LHCN-M2 (cell line): ENCODE measurements around the gene SEMA5A. TPM values are rescaled to one million over a fixed set of nuclear protein-coding genes. Genes with fewer than 3 reads are reported as not detected.

Experiments used
- DNase-seq: peaks from one replicate; pipeline ENCODE4 v3.0.0-alpha.2; 2012; ENCODE audit warnings: low read depth
- total RNA-seq: library from RNA; depleted of rRNA; stranded (reverse); fragments of >200 nt; gene quantifications from 2 replicates; pipeline ENCODE4 v1.2.3, GENCODE V29; 2014

SEMA5A gene
- total RNA-seq, 1 experiment from 2014 or later = 11.4 TPM

DNA sequence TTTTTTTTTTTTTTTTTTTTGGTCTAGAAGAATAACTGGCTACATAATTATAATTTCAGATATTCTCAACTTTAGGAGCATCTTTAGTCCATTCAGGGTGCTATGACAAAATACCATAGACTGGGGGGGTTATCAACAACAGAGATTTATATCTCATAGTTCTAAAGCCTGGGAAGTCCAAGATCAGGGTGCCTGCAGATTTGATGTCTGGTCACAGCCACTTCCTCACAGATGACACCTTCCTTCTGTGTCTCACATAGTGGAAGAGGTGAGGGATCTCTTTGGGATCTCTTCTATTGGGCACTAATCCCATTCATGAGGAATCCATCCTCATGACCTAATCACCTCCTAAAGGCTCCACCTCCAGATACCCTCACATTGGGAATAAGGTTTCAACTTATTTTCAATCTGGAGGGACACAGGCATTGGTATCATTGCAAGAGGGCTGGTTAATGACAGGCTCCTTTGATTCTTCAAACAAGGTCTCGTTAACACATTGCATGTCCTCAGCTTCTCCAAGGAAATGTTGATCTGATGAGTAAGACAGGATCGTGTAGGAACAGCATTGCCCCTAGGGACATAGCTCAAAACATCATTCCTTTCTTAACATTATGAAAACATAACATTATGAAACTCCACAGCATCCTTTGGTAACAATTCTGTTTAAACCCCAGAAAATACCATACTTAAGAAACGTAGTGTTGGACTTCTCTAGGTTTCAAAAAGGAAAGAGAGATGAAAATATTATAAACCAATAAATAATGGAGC lies 372.4 kb downstream of the SEMA5A start:
- peak; percentile 90 for DNase-seq

DNA sequence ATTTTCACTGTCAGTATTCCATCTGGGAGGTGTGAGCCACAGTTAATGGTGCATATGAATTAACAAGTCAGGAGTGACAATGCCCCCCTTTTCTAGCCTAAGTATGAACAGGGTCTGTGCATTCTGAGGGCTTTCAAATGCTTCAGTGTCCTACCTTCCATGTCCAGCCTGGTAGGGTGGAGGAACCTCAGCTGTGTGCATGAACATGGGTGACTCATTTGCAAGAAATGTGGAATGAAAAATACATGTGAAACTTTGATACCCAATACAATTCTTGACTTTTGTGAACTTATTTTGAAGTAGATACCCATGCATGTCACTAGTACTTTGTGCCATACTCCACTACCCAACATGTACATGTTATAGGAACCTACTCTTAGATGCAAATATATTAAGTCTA lies 375.8 kb downstream of the SEMA5A start:
- DNase-seq = peak; percentile 47

DNA sequence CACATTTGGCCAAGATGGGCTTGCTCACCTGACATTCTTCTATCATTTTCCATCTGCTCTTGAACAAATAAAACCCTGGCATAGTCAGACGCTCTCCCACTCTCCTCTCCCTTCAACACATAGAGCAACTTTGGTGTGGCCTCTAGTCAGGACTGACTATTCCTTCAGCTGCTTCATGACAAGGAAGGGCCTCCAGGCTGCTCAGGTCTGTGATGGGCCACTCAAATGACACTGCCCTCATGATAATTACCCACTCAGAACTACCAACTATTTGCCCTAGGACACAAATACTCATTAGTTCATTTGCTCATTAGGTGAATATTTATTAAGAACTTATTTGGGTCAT lies 376.3 kb downstream of the SEMA5A start:
- no peak for DNase-seq

DNA sequence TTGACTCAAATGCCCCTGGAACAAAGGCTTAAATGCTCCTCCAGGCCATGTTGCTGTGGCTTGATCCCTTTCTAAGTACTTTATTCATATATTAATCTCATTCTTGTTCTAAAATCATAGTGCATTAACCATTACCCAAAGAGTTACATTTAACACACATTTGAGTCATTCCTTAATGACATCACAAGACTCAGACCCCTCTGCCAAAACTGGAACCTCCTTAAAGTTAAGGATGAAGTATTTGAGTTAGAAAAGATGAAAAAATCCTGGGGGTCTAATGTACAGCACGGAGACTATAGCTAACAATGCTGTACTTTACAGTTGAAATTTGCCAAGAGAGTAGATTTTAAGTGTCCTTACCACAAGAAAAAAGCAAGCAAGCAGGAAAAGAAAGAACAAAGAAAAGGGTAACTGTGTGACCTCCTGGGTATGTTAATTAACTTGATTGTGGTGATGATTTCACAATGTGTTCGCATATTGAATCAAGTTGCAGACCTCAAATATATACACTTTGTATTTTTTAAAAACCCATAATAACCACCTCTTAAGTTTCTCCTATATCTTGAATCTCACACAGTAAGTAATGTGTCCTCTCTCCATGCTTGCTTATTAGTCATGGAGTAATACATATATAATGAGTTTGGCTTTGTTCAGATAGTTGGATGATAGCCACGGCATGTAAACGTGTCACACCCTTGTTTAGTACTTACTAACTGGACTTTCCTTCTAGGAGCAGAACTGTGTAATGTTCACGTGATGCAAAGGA lies 376.9 kb downstream of the SEMA5A start:
- DNase-seq = no peak

DNA sequence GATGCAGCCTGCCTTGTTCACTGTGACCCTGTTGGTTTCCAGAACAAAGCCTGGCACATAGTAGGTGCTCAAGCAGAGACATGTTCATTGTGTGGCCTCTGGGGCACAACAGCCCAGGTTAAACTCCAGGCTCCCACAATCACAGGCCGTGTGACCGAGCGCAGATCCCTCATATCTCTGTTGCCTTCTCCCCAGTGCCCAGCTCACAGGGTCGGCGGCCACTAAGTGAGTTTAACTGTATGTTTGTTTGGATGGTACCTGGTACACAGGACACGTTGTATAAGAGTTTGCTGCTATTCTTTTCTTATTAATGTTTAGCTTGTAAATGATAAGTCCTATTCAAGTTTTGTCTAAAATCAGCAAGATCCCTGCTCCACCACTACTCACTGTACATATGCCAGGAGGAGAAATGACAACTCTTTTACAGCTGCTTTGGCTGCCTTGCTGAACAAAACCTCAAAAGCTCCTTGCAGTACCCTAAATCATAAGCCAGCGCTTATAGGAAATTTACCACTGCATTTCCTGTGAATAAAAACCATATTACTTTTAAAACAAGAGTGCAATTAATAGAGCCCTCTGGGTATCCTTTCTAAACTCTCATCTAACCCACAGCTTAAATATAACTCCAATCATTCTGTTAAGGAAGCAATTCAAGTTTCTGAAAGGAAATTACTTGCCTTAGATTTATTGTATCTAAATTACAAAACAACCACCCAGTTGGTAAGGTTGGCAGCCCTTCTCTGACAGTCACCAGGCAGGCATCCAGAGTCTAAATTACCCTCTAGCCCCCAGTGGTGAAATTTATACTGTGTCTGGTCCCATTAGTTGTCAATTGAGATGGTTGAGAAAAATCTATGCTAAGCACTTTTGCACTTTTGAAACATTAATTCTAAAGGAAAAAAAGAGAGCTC lies 379.4 kb downstream of the SEMA5A start:
- DNase-seq = peak; percentile 42

DNA sequence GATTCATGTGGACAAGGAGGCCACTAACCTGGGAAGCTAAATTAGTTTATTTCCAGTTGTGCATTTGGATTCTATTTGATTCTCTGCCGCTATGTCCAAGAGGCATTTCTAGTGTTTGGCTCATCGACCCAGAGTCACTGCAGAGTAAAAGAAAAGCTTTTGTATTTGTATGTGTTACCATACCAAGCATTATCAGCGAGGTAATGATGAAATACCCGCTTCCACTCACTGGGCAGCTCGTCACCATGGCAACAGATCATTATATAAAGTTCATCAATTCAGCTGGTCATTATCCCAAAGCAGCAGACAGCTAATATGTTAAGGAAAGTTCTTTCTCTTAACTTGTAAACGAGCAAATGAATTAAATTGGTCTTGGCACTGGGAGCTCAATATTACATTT lies 380.3 kb downstream of the SEMA5A start:
- no peak for DNase-seq

DNA sequence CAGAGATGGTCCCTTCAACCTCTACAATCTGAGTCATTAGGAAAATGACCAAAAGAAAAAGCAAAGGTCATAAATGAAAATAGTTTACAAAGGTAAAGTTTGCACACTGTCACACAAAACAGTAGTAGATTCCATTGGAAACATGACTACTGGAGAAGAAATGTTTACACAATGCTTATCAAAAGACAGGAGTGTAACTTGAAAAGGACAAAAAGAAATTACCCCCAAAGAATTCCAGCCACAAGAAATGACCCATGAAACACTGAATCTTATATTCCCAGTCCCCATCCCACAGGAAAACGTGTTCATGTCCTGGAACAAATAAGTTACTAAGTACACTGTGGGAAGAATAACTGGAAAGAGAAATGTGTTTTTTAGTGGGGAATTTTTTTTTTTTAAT lies 385.1 kb downstream of the SEMA5A start:
- DNase-seq = no peak

DNA sequence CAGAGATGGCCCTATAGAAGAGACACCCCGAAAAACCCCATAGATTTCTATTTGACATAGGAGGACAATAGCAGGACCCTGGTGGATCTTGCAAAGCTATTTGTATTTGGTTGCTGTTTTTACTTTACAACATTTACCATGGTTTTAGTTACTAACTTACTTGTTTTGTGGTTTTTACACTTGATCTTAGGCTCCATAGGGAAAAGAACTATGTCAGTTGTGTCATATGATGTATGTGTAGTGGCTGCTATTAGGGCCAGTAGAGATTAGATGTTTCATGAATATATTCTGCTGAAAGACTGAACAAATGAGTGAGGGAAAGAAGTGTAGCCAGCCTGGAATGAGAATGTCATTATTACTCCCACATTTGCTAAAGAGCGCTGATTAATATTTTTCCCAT lies 388.1 kb downstream of the SEMA5A start:
- DNase-seq = no peak

DNA sequence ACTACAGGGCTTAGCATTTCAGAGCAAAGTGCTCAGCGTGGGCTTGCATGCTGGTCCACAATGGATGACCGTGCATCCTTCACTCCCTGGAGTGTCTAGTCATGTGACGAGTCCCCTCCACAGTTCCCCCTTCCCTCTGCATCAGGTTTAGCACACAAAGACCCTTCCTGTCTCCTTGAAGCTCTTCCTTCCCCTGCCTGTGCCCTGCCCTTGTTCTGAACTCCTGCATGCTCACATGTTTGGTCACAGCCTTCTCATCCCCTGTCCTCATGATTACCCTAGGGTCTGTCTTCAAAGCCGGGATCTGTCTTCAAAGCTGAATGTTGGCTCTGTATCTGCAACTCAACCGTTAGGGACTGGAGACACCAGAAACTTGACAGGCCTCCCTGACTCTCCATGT lies 388.9 kb downstream of the SEMA5A start:
- DNase-seq = no peak

DNA sequence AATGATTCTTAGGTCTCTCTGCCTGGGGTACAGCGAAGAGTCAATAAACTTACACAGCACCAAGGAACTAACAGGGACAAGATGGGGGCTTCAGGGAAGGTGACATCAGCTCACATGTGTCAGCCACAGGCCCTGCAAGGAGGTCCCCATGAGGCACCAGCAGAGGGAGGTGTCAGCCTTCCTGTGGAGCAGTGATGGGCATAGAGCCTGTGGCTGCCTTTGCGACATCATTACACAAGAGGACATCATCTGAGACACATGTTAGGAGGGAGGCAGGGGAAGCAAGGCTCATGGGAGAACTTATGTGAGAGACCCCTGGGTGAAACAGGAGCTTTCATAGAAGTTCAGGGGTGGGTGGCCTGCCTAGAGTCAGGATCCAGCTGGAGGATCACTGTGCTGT lies 389.6 kb downstream of the SEMA5A start:
- DNase-seq = peak; percentile 62

DNA sequence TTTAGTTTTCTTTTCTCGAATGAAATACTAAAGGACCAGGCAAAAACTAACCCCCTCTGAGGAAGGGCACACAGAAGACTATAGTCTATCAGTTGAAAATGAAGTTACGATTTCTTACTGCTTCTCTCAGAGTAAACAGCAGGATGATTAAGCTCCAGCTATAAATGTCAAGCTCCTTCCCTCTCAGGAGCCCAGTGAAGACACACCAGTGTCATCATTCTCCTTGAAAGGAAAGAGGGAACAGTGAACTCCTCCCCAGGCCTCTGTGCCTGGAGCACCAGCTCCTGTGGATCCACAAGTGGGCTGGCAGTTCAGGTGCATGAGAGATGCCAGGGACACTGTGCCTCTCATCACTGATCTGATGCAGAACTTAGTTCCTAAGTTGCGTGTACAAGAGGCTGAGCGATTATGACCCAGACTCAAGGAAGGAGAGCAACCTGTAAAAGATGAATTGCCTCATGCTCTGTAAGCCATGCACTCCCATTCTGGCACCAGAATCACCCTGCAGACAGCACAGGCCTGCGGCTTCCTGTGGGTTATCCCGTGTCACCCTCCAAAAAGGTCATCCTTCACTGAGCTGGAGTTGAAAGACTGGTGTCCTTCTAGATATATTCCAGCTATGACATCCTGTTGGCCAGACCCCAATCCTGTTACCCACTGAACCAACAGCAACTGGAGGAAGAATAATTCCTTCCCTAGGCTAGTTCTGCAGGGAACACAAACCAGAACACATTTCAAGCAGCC lies 394.0 kb downstream of the SEMA5A start:
- DNase-seq = no peak

DNA sequence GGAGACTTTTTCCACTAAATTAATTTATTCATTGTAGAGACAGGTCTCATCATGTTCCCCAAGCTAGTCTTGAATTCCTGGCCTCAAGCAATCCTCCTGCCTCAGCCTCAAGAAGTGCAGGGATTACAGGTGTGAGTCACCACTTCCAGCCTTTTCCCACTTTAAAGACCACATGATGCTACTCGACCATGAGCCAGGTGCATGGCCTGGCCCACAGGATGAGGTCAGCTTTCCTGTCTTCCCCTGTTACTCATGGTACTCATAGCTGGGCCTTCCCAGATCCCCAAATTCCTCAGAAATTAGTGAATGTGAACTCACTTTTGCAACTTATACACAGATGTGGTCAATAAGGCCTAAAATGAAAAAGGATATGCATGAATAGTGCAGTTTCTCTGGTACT lies 395.9 kb downstream of the SEMA5A start:
- DNase-seq = peak; percentile 89

DNA sequence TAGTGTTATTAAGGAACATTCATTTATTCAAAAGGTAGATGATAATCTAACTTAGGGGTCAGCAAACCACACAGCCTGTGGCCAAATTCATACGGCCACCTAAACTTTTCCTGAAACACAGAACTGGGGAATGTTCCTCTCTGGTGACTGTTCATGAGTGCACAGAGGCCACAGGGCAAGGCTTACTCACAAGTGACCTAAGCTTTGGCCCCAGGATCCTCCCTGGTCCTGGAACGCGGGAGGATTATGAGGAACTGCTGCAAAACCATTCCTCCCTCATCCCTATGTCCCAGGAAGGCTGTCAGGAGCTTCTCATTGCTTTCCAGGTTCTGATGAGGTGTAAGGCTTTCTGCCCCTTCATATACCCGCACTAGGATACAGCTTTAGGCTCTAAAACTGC lies 397.6 kb downstream of the SEMA5A start:
- peak; percentile 54 for DNase-seq

DNA sequence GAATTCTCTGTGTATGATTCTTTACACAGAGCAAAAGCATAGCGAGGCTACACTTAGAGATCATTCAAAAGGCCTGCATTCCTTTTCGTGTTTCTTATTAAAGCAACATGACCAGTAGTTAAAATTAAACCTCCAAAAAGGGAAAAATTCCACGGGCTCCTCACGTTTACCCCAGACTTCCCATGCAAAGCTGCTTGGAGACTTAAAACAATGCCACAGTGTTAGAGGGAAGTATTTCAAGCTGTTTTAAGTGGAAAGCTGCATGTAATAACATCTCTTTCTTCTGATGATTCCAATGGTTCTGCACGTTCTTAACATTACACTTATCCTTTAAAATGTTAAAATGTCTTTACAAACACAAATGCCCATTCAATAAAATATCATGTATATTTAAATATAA lies 405.2 kb downstream of the SEMA5A start:
- no peak for DNase-seq

DNA sequence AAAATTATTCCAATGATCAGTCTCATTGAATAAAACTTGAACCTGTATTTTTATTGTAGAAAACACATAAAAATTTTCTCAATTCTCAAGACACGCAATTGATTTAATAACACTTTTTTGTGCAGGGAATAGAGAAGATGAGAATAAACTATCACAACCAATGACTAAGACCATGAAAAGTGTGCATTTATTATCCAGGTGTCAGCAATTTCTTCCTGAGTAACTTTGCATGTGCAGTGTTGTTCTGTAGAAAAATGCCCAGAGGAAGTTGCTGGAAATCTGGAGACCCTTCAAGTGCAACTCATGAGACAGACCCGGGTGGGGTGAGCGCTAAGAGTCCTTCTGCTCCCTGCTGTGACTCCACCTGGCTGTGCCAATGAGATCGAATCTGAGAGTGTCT lies 405.7 kb downstream of the SEMA5A start:
- DNase-seq = no peak

DNA sequence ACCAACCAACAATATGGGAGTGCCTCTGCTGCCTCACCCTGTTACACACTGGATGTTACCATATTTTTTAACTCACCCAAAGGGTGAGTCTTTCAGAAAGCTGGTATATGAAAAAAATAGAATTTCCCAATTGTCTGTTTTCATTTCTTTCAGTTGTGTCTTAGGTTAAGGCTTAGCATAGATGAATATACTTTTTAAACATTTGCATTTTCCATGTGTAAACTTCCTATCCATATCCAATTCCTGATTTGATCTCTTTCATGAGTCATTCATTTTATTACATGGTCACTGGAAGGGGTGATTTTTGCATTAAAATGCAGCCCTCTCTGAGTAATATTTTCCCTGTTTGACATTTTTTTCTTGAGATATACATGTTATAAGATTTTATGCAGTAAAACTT lies 406.5 kb downstream of the SEMA5A start:
- no peak for DNase-seq

DNA sequence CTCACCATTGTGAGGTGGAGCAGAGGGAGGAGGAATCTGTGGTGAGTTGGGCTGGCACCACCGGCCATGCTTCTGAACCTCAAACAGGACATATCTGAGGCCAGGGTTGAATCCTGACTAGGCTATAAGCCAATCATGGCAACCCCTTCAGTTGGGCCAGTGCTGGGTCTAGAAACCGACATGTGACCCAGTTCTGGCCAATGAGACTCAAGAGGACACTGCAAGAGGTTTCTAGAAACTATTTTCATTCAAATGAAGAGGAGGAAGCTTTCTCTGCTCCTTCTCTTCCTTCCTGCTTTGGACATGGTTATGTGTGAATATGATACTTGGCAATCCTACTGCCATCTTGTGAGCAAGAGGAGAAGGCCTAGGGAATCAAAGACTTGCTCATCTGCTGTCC lies 417.7 kb downstream of the SEMA5A start:
- no peak for DNase-seq

DNA sequence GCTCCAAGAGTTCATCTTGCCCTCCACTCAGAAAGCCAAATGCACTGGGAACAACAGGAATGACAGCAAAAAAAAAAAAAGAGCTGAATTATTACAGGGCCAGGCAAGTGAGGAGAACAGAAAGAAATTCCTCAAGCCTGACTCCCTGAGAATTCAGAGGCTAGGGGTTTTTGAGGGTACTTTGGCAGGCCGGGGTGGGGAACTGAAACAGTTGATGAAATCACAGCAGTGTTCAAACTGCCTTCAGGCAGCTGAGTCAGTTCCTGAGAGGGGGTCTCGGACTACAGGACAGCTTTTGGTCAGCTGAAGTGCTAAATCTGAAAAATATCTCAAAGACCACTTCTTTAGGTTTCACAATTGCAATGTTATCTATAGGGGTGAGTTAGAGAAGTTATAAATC lies 419.4 kb downstream of the SEMA5A start:
- DNase-seq = no peak

DNA sequence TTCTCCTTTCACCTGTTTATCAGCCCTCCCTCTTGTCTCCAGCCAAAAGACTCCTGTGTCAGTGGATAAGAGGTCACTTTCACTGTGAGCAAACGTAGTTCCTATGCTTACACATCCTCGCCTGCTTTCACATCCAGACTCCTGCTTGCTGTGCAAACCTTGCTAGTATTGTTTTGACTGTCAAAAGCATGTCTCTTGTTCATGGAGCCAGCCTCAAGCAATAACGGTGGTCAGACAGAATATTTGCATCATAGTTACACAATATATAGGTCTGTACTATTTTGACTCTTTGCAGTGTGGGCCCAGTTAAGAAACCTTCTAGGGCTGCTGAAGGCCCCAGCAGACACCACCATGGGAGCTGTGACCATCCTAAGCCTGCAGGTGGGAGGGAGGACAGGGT lies 420.0 kb downstream of the SEMA5A start:
- no peak for DNase-seq

DNA sequence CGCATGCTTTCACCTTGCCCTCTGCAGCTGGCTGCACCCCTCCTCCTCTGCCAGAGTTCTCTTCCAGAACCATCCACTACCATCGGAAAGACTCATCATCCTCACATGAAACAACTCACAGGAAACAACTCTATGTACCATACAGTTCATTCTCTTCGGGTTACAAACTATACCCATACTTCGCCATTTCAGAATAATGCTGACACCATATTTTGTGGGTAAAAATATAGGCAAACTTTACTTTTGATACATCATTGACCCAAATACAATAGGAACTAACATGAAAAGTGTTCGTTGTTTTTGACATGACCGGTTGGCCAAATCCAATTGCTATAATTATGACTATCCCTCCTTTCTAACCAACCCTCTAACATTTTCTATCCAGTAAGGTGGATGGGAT lies 421.0 kb downstream of the SEMA5A start:
- DNase-seq = no peak

DNA sequence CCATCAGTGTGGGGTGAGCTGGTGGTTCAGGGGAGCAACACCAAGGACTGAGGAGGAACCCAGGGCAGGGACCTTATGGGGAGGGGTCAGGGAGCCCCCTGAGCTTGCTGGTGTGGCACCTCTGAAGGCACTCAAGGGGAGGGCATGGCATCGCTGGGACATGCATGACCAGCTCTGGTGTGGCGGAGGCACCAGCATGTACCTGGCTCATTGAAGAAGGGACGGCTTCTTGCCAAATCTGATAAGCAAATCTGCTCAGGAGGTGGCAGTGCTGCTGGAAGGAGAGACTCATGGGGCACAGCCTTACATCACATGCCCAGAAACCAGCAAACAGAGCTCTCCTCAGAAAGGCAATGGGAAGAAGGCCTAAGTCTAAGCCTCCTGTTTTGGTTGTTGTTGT lies 421.8 kb downstream of the SEMA5A start:
- DNase-seq = no peak

DNA sequence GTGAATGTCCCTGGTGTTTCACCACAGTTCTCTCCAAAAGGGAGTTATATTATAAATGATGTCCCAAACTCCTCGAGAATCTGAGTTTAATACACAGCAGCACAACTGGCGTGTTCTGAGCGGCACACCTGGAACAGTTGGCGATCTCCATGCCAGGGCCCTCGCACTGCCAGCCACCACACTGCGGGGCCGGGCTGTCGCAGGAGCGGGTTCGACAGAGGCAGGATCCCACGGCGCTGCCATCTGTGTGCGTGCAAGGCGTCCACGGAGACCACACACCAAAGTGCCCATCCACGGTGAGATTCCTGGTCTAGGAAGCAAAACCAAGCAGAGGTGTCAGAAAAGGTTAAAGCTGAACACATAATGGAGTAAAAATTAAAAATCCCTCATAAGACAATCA lies 423.3 kb downstream of the SEMA5A start:
- DNase-seq = no peak
